Right hindlimb (tissue), 1 donor: Measurements from ENCODE around the gene ACTL9.

ENCODE experiments used
- DNase-seq: peaks from one replicate; pipeline ENCODE4 v3.0.0-alpha.2; 2018

ACTL9 gene

DNA sequence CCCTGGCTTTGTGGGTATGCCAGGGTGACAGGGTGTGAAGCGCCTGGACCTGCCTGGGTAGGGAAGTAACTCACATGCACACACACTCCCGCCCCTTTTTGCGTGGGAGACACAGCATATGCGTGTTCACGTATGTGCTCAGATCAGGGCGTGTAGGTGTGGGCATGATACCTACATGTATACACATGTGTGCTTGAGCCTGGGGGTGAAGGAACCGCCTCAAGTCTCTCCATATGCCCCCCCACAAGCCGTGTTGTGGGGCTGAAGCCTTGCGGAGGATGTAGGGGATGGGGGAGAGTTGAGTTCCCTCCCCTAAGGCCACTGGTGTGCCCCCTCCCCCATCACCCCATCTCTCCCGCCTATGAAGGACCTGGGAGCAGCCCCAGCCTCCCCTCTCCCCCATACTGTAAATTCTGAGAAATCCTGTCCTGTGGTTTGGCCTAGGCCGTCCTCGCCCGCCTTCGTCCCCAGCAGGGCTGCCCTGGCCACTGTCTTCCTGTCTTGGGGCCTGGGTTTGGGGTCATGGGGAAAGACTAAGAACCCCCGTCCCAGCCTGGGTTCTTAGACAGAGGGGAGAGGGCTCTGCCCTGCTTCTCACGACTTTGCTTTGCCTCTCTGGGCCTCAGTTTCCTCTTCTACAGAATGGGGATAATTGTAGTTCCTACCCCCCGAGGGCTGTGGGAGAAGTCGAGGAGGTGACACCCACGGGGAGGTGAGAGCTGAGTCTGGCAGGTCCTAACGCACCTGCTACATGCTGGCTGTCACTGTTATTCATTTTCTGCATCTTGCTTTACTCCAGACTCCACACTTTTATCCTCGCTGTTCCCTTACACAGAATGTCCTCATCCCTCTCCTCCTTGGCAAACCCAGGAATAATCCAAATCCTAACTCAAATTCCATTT is 14.3 kb downstream of the ACTL9 start:
- no peak for DNase-seq

DNA sequence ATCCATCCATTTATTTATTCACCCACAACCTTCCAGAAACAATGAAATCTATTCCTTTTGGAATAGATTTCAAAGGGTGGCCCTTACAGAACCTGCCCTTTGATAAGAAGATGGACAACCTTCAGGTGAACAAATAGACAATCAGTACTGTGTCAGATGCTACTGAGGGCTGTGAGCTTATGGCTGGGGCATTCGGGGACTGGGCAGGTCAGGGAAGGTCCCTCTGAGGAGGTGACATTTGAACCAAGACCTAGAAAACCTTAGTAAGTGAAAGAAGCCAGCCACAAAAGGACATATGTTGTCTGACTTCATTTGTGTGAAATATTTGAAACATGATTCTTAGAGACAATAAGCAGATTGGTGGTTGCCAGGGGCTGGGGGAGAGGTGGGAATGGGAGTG is 15.7 kb downstream of the ACTL9 start:
- DNase-seq, result no peak

DNA sequence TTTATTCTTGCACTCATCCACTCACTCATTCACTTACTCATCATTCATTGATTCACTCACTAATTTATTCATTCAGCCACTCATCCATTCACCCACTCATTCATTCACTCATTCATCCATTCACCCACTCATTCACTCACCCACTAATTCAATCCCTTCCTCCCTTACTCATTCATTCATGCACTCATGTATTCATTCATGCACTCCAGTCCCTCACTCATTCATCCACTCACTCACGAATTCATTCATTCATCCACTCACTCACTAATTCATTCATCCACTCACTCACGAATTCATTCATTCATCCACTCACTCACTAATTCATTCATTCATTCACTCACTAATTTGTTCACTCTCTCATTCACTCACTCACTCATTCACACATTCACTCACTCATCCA is 16.1 kb downstream of the ACTL9 start:
- DNase-seq, result no peak

DNA sequence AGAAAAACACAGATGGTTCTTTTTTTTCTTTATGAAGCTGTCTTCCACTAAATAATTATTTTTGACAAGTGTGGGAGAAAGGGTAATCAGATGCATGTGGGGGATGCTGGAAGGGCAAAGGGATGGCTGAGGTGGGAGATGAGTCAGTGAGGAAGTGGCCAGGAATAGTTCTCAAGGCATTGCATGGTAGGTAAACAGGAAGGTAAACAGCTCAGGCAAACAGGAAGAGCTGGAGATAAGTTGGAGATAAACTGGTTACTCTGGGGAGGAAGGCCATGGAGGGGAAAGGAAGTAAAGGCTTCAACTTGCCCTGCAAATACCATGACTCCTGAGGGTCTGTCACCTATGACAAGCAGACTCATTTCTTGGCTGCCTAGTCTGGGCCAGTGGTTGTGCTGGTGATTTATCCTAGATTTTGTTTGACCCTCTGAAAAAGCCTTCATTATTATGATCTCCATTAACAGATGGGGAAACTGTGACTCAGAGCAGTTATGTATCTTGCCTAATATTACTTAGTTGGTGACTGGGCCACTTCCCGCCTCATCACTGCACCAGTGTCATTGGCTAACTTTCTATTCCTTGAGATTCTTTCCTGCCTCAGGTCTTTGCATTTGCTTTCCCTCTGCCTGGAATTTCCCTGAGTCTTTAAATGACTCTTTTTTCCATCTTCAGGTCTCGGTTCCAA is 17.1 kb downstream of the ACTL9 start:
- DNase-seq, result no peak

DNA sequence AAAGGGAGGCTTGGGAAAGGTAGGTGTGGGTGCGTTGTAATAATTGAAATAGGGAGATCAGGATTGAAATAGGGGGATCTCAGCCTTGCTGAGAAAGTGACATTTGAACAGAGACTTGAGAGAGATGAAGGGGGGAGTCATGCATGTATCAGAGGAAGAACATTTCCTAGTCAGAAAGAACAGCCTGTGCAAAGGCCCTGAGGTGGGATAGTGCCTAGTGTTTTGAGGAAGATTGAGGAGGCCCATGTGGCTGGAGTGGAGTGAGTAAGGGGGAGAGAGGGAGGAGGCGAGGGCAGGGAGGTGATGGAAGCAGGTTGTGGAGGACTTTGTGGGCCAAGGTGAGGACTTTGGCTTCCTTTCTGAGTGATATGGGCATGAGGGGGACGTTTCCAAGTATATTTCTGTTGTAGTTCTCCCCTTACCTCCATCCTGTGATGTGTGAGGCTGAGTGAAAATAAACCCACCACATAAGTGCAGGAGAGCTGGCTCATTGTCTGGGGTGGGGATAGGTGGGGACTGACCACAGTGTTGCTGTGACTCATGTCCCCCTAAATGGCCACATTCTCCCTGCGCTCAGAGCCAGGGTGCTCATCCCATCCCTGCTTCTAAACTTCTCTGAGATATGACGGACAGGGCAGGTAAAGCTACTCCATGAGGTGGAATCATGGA is 17.8 kb downstream of the ACTL9 start:
- DNase-seq, result no peak

DNA sequence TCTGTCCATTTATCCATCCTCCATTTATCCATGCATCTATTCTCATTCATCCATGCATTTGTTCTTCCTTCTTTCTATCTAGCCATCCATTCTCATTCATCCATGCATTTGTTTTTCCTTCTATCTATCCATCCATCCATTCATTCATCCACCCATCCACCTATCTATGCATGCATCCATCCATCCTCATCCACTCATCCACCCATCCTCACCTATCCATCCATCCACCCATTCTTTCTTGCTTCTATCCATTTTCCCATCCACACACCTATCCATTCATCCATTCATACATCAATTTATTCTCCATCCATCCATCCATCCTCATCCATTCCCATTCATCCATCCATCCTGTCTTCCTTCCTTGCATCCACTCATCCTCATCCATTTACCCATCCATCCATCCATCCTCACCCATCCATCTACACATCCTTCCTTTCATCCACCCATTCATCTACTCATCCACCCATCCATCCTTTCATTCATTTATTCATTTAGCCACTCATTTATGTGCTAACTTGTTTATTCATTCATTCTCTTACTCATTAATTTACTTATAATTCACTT is 20.3 kb downstream of the ACTL9 start:
- DNase-seq, result no peak

DNA sequence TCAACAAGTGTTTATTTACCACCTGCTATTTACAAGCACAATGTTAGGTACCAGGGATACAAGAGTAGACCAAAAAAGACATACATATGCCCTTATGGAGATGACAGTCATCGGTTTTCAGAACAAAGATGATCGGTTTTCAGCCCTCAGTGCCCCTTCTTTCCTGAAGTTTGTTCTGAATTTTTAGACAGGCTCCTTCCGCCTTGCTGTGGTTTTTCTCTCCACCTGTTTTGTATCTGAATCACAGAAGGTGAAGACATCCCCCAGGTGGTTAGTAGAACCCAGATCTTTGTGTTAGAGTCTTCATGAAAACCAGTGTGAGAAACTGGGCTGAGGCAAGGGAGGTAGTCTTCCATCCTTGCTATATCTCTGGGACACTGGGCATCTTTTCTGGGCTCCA is 23.5 kb downstream of the ACTL9 start:
- DNase-seq, result no peak

DNA sequence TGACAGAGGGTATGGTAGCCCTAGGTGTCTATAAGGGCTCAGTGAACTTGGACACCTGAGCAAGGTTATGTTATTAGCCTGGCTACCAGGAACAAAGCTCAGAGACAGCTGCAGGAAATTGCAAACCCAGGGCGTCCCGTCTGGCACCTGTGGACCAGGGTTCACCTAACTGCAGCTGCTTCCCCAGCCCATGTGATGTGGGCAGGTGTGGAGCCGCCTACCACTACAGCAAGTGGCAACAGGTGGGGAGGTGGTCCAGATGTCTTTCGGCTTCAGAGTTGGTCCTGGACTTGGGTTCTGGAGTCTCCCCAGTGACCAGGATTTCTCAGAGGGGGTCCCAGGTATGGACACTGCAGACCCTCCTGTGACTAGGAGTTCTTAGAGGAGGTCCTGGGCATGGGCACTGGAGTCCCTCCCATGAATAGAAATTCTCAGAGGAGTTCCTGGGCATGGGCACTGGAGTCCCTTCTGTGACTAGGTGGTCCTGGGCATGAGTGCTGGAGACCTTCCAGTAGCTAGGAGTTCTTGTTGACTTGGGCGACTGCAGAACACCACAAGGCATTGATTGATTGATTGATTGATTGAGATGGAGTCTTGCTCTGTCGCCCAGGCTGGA is 25.2 kb downstream of the ACTL9 start:
- DNase-seq, result no peak

DNA sequence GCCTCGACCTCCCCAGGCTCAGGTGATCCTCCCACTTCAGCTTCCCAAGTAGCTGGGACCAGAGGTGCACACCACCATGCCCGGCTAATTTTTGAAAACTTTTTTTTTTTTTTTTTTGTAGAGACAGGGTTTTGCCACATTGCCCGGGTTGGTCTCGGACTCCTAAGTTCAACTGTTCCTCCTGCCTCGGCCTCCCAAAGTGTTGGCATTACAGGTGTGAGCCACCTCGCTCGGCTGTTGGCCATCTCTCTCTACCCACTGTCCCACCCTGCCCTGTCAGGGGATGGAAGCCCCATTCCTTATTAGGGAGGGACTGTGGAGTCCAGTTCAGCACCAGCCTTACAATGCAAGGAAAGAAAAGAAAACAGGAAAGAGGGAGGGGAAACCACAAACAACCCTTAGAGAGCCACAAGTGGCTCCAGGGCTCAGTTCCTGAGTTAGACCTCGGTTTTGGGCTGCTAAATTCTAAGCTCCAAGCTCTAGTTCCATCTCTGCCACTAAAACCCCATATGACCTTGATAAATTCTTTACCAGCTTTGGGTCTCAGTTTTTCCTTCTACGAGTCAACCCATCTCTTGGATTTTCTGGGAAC is 31.7 kb downstream of the ACTL9 start:
- no peak for DNase-seq

DNA sequence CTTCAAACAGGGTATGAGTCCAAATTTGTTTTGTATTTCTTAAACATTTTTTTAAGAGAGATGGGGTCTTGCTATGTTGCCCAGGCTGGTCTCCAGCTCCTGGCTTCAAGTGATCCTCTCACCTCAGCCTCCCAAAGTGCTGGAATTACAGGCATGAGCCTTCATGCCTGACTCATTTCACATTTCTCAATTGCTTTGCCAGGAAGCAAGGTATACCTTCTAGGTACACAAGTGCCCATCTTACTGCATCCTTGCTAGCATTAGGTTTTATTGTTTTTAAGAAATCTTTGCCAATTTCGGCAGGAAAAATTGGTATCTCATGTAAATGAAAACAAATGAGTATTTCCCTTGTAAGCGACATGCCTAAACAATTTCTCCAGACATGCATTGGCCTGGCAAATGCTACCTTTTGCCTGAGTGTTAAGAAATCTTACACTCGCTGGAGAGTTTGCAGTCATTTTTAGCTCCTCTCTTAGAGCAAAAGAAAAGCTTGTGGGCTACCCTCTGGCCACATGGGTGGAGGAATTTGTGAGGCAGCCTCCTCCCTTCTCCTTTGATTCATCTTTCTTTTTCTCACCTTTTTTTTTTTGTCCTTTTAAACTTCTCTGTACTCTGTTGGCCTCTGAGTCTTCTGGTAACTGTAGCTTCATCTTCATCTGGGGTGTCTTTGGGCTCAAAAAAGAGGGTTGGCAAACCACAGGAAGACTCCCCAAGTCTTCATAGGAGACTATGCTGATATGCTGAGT is 33.0 kb downstream of the ACTL9 start:
- no peak for DNase-seq

DNA sequence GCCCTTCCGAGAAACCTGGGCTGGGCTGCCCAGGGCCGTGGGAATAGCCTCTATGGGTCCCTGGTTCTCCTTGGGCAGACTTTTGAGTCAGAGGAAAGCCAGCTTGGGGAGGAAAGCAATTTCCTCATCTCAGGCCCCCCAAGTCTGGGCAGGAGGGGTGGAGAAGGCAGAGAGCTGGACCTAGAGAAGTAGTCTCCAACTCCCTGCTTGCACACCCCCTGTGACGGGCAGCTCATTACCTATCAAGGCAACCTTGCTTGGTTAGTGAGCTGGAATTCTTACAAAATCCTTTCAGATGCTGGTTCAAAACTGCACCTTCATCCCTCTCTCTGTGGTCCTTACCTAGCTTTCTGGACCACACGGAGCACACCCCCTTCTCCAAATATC is 33.9 kb downstream of the ACTL9 start:
- no peak for DNase-seq

DNA sequence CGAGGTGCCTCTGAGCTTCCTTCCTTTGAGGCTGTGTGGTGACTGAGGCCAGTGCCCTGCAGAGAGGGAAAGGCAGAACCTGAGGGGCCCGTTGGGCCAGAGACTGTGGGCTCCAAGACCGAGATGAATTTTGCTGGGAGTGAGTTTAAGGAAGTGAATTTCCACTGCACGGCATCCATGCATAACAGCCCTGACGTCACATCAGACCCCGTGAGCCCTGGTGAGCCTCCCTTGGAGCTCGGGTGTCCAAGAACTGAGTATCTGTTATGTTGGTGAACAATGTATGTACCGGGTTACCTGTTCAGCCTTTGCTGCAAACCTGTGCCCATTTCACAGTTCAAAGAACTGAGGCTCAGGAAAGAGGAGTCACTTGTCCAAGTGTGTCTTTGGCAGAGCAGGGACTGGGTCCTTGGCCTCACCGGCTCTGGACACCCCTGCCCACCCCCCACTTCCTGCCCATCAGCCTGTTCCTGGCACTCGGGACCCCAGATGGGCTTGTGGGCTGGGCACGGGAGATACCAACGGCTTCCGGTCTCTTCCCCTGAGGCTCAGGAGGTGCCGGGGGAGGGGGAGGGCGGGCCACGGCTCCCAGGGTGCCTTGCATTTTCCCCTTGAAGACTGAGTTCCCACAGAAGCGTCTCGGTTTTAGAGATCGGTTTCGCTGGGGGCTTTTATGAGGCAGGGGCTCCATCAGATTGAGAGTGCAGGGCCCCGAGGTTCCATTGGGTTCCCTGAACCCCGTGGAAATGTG is 34.5 kb downstream of the ACTL9 start:
- no peak for DNase-seq

DNA sequence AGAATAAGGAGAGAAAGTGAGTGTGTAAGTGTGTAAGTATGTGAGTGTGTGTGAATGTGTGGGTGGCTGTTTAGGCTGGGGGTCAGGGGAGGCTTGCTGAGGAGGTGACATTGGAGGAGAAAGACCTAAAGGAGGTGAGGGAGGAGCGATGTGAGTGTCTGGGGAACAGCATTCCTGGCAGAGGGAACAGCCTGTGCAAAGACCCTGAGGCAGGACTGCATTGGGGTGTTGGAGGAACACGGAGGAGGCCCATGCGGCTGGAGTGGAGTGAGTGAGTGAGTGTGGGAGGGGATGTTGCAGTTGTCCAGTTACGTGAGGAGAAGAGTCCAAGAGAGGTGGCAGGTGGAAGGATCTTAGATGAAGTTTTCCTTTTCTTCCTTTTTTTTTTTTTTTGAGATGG is 36.3 kb downstream of the ACTL9 start:
- no peak for DNase-seq

DNA sequence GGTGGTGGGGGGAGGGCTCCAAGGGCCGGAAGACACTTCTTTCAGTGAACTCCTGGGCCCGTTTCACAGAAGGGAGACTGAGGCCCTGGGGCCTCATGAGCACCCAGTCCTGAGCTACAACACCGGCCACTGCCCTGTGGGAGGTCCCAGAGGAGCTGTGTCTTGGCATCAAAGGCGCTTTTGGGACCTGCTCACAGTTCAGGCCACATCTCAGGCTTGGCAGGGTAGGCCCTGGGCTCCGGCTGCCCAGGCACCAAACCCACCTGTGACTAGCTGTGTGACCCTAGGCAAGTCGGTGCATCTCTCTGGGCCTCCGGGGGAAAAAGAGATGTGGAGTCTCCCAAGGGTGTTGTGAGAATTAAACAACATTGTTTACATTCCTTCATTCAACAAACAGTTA is 38.7 kb downstream of the ACTL9 start:
- no peak for DNase-seq

DNA sequence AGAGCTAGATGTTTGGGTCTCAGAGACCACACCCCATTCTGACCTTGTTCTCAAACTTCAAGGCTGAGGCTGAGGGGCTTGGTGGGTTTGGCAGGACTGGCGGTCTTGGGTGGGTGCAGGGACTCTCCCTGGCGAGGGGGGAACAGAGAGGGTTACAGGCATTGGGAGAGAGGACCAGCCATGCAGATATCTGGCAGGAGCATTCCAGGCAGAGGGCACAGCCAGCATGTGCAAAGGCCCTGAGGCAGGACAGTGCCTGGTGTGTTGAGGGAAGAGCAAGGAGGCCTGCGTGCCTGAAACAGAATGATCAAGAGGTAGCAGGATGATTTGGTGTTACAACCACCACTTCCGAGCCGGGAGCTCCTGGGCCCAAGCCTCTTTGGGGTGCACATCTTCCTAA is 40.7 kb downstream of the ACTL9 start:
- DNase-seq, result no peak

DNA sequence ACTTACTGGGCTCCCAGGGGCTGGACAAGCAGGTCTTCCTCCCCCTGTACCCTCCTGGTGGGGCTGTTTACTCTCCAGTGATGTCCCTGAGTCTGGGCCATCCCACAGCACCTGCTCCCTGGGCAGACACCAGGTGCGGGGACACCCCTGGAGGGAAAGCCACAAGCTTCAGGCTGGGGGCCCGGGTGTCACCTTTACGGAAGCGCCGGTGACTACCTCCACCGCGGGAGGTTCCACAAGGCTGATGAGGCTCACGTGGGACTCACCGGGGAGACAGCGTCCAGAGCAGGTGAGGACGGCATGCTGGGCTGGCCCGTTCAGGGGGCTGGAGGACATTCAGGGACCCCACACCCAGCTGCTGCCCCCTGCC is 43.3 kb downstream of the ACTL9 start:
- DNase-seq, result no peak

DNA sequence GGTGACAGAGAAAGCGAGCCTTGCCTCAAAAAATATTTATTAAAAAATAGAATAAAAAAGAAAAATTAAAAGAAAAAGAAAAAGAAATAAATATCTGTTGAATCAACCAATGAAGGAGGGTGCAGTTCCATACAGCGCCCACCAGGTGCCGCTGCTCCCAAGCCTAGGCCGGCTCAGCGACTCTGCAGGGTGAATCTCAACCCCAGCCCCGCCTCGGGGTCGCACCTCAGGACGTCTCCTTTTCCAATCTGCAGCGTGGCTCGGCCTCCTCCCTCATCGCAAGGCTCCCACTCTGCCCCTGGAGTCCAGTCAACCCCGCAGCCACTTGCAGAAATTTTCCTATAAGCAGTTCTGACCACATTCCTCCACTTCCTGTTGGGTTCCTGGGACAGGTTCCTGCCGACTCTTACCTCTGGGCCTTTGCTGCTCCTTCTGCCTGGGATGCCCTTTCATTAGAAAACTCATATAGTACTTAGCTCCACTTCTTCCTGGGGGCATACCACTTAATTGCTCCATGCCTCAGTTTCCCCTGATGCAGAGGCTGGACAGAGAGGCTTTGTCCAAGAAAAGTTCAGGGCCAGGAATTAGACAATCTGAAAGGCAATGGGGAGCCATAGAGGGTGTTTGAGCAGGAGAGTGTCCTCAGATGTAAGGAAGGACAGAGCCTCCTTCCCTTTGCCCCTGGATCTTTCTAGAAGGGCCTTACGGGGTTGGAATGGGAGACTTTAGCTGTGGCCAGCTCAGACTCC is 43.8 kb downstream of the ACTL9 start:
- peak; percentile 59 for DNase-seq

DNA sequence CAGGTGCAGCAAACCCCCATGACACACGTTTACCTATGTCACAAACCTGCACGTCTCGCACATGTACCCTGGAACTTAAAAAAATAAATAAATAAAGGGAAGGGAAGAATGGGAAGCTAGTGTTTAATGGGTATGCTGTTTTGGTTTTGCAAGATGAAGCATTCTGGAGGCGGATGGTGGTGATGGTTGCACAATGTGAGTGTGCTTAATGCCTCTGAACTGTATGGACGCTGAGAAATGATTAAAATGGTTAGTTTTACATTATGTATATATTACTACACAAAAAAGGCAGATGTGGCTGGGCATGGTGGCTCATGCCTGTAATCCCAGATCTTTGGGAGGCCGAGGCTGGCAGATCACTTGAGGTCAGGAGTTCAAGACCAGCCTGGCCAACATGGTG is 50.4 kb downstream of the ACTL9 start:
- no peak for DNase-seq
